HEK293 (cell line): ENCODE results near the gene PAK1.

Source experiments
- CTCF ChIP-seq: fragments of 450-650 bp; formaldehyde crosslinking; IDR thresholded peaks from 2 replicates; pipeline ENCODE4 v1.5.1; 2016; ENCODE audit warnings: missing biosample characterization, missing genetic modification characterization
- ELK4 ChIP-seq: IDR thresholded peaks from 2 replicates; pipeline ENCODE4 v1.6.1; 2011; ENCODE audit warnings: mild to moderate bottlenecking, low read depth, low read length, borderline replicate concordance
- PATZ1 ChIP-seq: fragments of 450-650 bp; formaldehyde crosslinking; IDR thresholded peaks from 2 replicates; pipeline ENCODE4 v1.5.1; 2016; ENCODE audit warnings: missing biosample characterization, missing genetic modification characterization
- YY1 ChIP-seq: fragments of 450-650 bp; formaldehyde crosslinking; IDR thresholded peaks from 2 replicates; pipeline ENCODE4 v1.5.1; 2018; ENCODE audit warnings: missing biosample characterization, missing genetic modification characterization
- ZBTB1 ChIP-seq: fragments of 450-650 bp; formaldehyde crosslinking; IDR thresholded peaks from 2 replicates; pipeline ENCODE4 v1.5.1; 2016; ENCODE audit warnings: missing biosample characterization, missing genetic modification characterization
- ZBTB20 ChIP-seq: fragments of 450-650 bp; formaldehyde crosslinking; IDR thresholded peaks from 2 replicates; pipeline ENCODE4 v1.5.1; 2016; ENCODE audit warnings: missing biosample characterization, missing genetic modification characterization
- ZBTB49 ChIP-seq: fragments of 450-650 bp; formaldehyde crosslinking; IDR thresholded peaks from 2 replicates; pipeline ENCODE4 v1.5.1; 2016; ENCODE audit warnings: missing biosample characterization, missing genetic modification characterization, low read depth
- ZBTB7A ChIP-seq: fragments of 450-650 bp; formaldehyde crosslinking; IDR thresholded peaks from 2 replicates; pipeline ENCODE4 v1.5.1; 2016; ENCODE audit warnings: low read depth, missing biosample characterization, missing genetic modification characterization
- ZNF133 ChIP-seq: fragments of 450-650 bp; formaldehyde crosslinking; IDR thresholded peaks from 2 replicates; pipeline ENCODE4 v1.5.1; 2016; ENCODE audit warnings: missing biosample characterization, missing genetic modification characterization
- ZNF274 ChIP-seq, 2 experiments: fragments of 200-500 bp in 1 of 2; fragments of 450-650 bp in 1 of 2; sonication (Bioruptor generic) in 1 of 2; formaldehyde crosslinking in 1 of 2; IDR thresholded peaks; 2 replicates each; pipeline versions ENCODE4 v1.5.1 to v1.6.1; 2014 to 2016; ENCODE audit warnings: borderline replicate concordance in 1 of 2, inconsistent platforms in 1 of 2, low read length in 1 of 2, missing biosample characterization in 1 of 2, missing genetic modification characterization in 1 of 2
- ZNF488 ChIP-seq: fragments of 450-650 bp; formaldehyde crosslinking; IDR thresholded peaks from 2 replicates; pipeline ENCODE4 v1.5.1; 2016; ENCODE audit warnings: missing biosample characterization, missing genetic modification characterization
- ZNF510 ChIP-seq: fragments of 450-650 bp; formaldehyde crosslinking; IDR thresholded peaks from 2 replicates; pipeline ENCODE4 v1.5.1; 2018; ENCODE audit warnings: mild to moderate bottlenecking, missing genetic modification characterization, missing biosample characterization; ENCODE audit not compliant: insufficient replicate concordance
- ZNF830 ChIP-seq: fragments of 450-650 bp; IDR thresholded peaks from 2 replicates; pipeline ENCODE4 v1.5.0; 2018; ENCODE audit warnings: missing biosample characterization, missing genetic modification characterization, low read depth, mild to moderate bottlenecking, moderate library complexity

- no peak for TF ChIP-seq ZBTB7A (tag by site-specific recombination)
- no peak for TF ChIP-seq CTCF (tag by site-specific recombination)
- TF ChIP-seq ZNF510 (tag by site-specific recombination): no peak
- no peak for TF ChIP-seq ZNF133 (tag by site-specific recombination)
- TF ChIP-seq YY1 (tag by site-specific recombination): no peak
- TF ChIP-seq ZBTB49 (tag by site-specific recombination): no peak
- TF ChIP-seq ZNF274 (IDR thresholded peaks at IDR 0.05; ENCODE audit: low read length): no peak
- TF ChIP-seq ZNF274 (tag by site-specific recombination; IDR thresholded peaks at IDR 0.05; ENCODE audit: borderline replicate concordance): no peak
- TF ChIP-seq PATZ1 (tag by site-specific recombination): no peak
- no peak for TF ChIP-seq ELK4
- no peak for TF ChIP-seq ZNF830 (tag by site-specific recombination)
- no peak for TF ChIP-seq ZBTB1
- TF ChIP-seq ZNF488 (tag by site-specific recombination): no peak
- TF ChIP-seq ZBTB20 (tag by site-specific recombination): no peak
Measured at GRCh38 chr11:77353131-77353530, 120.8 kb downstream of the PAK1 start.
